ENCODE results near the gene AMOTL2. TPM values are rescaled to one million over a fixed set of nuclear protein-coding genes. Genes with fewer than 3 reads are reported as not detected.

AMOTL2 gene
- total RNA-seq, 3 donors from 2014 or later = 78.3 to 281 (median 83.2) TPM

DNA sequence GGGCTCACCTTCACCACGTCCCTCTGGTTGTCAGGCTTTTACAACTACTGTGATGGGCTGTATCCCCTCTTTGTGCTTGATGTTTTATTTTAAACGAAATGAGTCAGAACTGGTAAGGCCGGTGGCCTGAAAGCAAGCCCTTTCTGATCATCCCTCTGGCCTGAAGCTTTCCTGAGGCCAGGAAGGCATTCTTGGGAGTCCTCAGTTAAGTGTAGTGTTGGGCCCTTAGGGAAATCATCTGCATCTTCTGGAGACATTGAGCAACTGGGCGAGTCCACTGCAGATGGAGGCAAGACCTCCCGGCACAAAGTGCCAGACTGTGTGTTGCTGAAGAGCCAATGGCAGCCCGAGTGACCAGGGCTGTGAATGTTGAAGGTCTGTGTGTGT lies 33.0 kb upstream of the AMOTL2 start:
- DNase-seq (ENCODE audit: low spot score in 2 of 2) = no peak
- no peaks in the 10 kb centered on the region for H3K36me3 ChIP-seq
- H3K9me3 ChIP-seq = peaks cover 0 to 1% of the 10 kb centered on the region in 2 donors
- H3K4me1 ChIP-seq = peaks cover 0 to 3% of the 10 kb centered on the region in 2 donors
- TF ChIP-seq, protein P1, sequence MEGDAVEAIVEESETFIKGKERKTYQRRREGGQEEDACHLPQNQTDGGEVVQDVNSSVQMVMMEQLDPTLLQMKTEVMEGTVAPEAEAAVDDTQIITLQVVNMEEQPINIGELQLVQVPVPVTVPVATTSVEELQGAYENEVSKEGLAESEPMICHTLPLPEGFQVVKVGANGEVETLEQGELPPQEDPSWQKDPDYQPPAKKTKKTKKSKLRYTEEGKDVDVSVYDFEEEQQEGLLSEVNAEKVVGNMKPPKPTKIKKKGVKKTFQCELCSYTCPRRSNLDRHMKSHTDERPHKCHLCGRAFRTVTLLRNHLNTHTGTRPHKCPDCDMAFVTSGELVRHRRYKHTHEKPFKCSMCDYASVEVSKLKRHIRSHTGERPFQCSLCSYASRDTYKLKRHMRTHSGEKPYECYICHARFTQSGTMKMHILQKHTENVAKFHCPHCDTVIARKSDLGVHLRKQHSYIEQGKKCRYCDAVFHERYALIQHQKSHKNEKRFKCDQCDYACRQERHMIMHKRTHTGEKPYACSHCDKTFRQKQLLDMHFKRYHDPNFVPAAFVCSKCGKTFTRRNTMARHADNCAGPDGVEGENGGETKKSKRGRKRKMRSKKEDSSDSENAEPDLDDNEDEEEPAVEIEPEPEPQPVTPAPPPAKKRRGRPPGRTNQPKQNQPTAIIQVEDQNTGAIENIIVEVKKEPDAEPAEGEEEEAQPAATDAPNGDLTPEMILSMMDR (IDR thresholded peaks at IDR 0.05) = no peak
- TF ChIP-seq POLR2A (IDR thresholded peaks at IDR 0.05) (no peak), POLR2AphosphoS5 (IDR thresholded peaks at IDR 0.05) (no peak)
- H3K4me3 ChIP-seq = peak overlapping the region in 2 of 3 donors; percentile 36 to 73
- H3K27me3 ChIP-seq = no peaks in the 10 kb centered on the region
- H3K27ac ChIP-seq = peak overlapping the region; percentile 4 to 34
- intact Hi-C loops (cut with DNase I; ENCODE audit: low total_unique reads) = no loop called here

DNA sequence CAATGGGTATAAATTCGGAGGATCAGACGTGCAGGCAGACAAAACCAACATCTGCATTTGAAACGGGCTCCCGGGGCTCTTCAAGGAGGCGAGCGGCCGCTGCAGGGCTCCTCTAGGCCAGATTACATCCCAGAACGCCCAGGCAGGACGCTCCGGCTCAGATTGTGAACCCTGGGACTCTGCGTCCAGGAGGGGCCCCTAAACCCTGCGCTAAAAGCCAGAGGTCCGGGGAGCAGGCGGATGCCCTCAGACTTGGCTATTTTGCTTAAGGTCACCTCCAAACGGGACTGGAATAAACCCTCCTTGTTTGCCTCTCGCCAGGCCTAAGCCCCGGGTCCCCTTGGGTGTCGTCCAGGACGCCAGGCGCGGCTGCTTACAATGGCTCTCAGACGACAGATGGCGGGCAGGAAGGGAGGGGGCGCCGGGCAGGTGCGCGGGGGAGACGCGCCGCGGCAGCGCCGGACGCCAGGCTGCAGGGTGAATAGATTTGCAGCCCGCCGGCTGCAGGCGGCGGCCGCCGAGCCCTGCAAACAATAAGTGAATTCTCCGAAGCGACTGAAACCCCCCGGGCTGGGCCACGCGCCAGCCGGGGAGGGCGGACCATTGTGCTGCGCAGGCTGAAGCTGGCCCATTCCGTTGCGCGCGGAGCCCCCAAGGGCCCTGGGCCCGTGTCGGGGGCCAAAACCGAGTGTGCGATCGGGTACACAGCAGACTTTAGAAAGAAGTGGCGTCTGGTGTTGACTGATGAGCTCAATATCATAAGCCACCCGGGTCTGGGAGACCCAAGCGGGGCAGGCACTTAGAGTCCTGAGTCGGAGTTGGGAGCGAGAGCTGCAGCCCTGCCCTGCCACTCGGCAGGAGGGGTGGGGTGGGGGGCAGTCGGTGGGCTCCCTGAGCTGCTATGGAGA lies 32.3 kb upstream of the AMOTL2 start:
- no peak for DNase-seq (ENCODE audit: low spot score in 2 of 2)
- H3K9me3 ChIP-seq = peaks cover 0 to 4% of the 10 kb centered on the region in 2 donors
- intact Hi-C loops (cut with DNase I; ENCODE audit: low total_unique reads) = no loop called here
- H3K27ac ChIP-seq = peak overlapping the region; percentile 4 to 34
- H3K4me3 ChIP-seq = peak overlapping the region; percentile 36 to 73 (median 54)
- no peaks in the 10 kb centered on the region for H3K36me3 ChIP-seq
- H3K27me3 ChIP-seq = no peaks in the 10 kb centered on the region
- H3K4me1 ChIP-seq = peaks cover 0 to 3% of the 10 kb centered on the region in 2 donors
- TF ChIP-seq POLR2AphosphoS5 (IDR thresholded peaks at IDR 0.05) (no peak), POLR2A (IDR thresholded peaks at IDR 0.05) (no peak)
- TF ChIP-seq, protein P1 (IDR thresholded peaks at IDR 0.05) = no peak

DNA sequence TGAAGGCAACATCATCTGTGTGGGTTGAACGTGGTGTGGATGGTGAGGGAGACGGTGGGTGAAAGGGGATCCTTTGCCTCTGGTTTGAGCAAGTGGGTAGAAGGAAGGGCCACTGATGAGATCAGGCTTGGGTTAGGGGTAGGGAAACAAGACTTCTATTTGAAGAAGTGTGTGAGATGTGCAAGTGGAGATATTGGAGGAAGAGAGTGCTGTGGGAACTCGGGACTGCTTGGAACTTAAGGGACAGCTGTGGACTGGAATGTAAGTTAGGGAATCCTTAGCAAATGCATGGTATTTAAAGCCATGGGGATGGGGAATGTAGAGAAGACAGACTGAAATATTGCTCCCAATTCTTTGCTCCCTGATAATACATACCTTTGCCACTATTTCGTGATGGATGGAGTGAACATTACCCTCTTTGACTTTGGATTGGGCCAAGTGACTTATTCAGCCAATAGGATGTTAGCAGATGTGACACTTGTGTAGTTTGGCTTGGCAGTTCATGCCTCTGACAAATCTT lies 30.2 kb upstream of the AMOTL2 start:
- H3K9me3 ChIP-seq = peaks cover 0 to 4% of the 10 kb centered on the region in 2 donors
- no peaks in the 10 kb centered on the region for H3K36me3 ChIP-seq
- H3K27ac ChIP-seq = no peak overlapping the region
- no peak for DNase-seq (ENCODE audit: low spot score in 2 of 2)
- peaks cover 0 to 3% of the 10 kb centered on the region in 2 donors for H3K4me1 ChIP-seq
- H3K4me3 ChIP-seq = no peak overlapping the region
- intact Hi-C loops (cut with DNase I; ENCODE audit: low total_unique reads) = no loop called here
- TF ChIP-seq POLR2AphosphoS5 (IDR thresholded peaks at IDR 0.05) = no peak
- no peak for TF ChIP-seq POLR2A (IDR thresholded peaks at IDR 0.05)
- TF ChIP-seq, protein P1 (IDR thresholded peaks at IDR 0.05) = no peak
- no peaks in the 10 kb centered on the region for H3K27me3 ChIP-seq

DNA sequence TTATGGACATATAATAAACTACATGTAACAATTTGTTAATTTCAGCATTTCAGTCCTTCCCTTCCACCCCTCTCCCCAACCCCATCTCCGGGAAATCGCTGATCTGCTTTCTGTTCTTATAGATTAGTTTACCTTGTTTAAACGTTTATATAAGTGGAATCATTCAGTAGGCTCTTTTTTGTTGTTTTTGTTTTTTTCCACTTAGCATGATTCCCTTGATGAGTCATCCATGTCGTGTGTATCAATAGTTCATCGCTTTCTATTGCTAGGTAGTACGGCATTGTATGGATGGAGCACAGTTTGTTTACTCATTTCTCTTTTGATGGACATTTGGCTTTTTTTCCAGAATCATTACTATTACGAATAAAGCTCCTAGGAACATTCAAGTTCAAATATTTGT lies 23.5 kb upstream of the AMOTL2 start:
- no peak overlapping the region for H3K27ac ChIP-seq
- no peak overlapping the region for H3K4me3 ChIP-seq
- intact Hi-C loops (cut with DNase I; ENCODE audit: low total_unique reads) = no loop called here
- H3K36me3 ChIP-seq = no peaks in the 10 kb centered on the region
- peaks cover 0 to 4% of the 10 kb centered on the region in 2 donors for H3K9me3 ChIP-seq
- DNase-seq (ENCODE audit: low spot score in 2 of 2) = no peak
- TF ChIP-seq POLR2A (IDR thresholded peaks at IDR 0.05) (no peak), POLR2AphosphoS5 (IDR thresholded peaks at IDR 0.05) (no peak)
- TF ChIP-seq, protein P1 (IDR thresholded peaks at IDR 0.05) = no peak
- H3K4me1 ChIP-seq = no peaks in the 10 kb centered on the region
- H3K27me3 ChIP-seq = no peaks in the 10 kb centered on the region

DNA sequence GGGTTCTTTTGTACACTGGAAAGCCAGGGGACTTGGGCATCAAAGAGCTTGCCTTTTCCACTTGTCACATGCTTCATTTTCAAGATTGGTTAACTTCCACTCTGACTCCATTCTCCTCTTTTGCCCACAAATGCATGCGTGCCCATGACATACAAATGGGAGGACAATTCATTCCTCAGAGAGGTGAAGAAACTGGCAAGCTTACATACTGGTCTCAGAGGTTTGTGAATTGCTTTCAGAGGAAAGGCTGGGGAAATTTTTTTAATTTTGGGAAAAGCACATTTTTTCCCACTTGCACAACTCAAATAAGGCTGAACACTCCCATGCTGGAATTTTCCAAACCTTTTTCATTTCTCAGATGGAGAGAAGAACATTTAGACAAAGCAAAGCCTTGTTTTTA lies 20.9 kb upstream of the AMOTL2 start:
- no peak overlapping the region for H3K4me3 ChIP-seq
- H3K27ac ChIP-seq = peak overlapping the region in 1 of 2 donors; percentile 68
- no peak for DNase-seq (ENCODE audit: low spot score in 2 of 2)
- intact Hi-C loops (cut with DNase I; ENCODE audit: low total_unique reads) = no loop called here
- no peaks in the 10 kb centered on the region for H3K4me1 ChIP-seq
- TF ChIP-seq, protein P1 (IDR thresholded peaks at IDR 0.05) = no peak
- TF ChIP-seq POLR2A (IDR thresholded peaks at IDR 0.05) = no peak
- no peak for TF ChIP-seq POLR2AphosphoS5 (IDR thresholded peaks at IDR 0.05)
- H3K9me3 ChIP-seq = no peaks in the 10 kb centered on the region
- no peaks in the 10 kb centered on the region for H3K36me3 ChIP-seq
- H3K27me3 ChIP-seq = no peaks in the 10 kb centered on the region
